Tibial nerve (tissue), 4 donors: Measurements from ENCODE around the gene APP. TPM values are rescaled to one million over a fixed set of nuclear protein-coding genes. Genes with fewer than 3 reads are reported as not detected.
A peak's percentile ranks its signal among the peaks of the same experiment; 100 is the strongest.

ENCODE experiments used
- DNase-seq, 2 donors: peaks; one replicate each; pipeline ENCODE4 v3.0.0-alpha.2; 2019; ENCODE audit warnings: low spot score in 2 of 2
- H3K27ac ChIP-seq, 4 donors: fragments of 200-600 bp; sonication (generic) in 3 of 4; one replicate each; pipeline ENCODE4 v1.5.1; 2017 to 2019; ENCODE audit warnings: mild to moderate bottlenecking in 1 of 4
- H3K27me3 ChIP-seq, 2 donors: fragments of 200-600 bp; sonication (generic) in 1 of 2; one replicate each; pipeline versions ENCODE4 v1.5.1 to v1.6.0; 2017 to 2019
- H3K36me3 ChIP-seq, 3 donors: fragments of 200-600 bp; sonication (generic); one replicate each; pipeline ENCODE4 v1.5.1; 2018 to 2019
- H3K4me1 ChIP-seq, 4 donors: fragments of 200-600 bp; sonication (generic) in 3 of 4; one replicate each; pipeline ENCODE4 v1.5.1; 2017 to 2019
- H3K4me3 ChIP-seq, 4 donors: fragments of 200-600 bp; sonication (generic) in 3 of 4; one replicate each; pipeline ENCODE4 v1.5.1; 2017 to 2019; ENCODE audit warnings: mild to moderate bottlenecking in 1 of 4, moderate library complexity in 1 of 4
- H3K9me3 ChIP-seq, 4 donors: fragments of 200-600 bp; sonication (generic) in 3 of 4; one replicate each; pipeline ENCODE4 v1.5.1; 2017 to 2019
- EP300 ChIP-seq, 2 donors: sonication (generic); formaldehyde crosslinking; IDR thresholded peaks; one replicate each; pipeline ENCODE4 v1.6.1; 2017; ENCODE audit warnings: antibody characterized with exemption in 2 of 2, mild to moderate bottlenecking in 1 of 2
- POLR2A ChIP-seq, 2 donors: fragments of 450-650 bp; IDR thresholded peaks; one replicate each; pipeline ENCODE4 v1.6.1; 2017; ENCODE audit warnings: antibody characterized with exemption in 2 of 2, mild to moderate bottlenecking in 2 of 2, moderate library complexity in 2 of 2
- WGBS, 2 donors: methylation state at CpG; one replicate each; pipeline ENCODE4 v1.1.5; 2018; 5-methylcytosine and 5-hydroxymethylcytosine counted together
- total RNA-seq, 4 donors: library from RNA; depleted of rRNA; stranded (reverse); fragments of >200 nt; gene quantifications; one replicate each; pipeline ENCODE4 v1.1.0, GENCODE V29; 2016
- TF ChIP-seq, protein P1 (sequence below), 5 experiments: fragments of 200-600 bp in 3 of 5; fragments of 450-650 bp in 2 of 5; sonication (generic) in 3 of 5; IDR thresholded peaks; one replicate each; pipeline ENCODE4 v1.5.1; 2016 to 2019; ENCODE audit warnings: antibody characterized with exemption in 5 of 5, mild to moderate bottlenecking in 3 of 5, moderate library complexity in 2 of 5

APP gene
- total RNA-seq, 4 donors from 2014 or later, result 271 to 327 (median 293) TPM

- H3K27me3 ChIP-seq, result no peaks in the 10 kb centered on the region
- TF ChIP-seq, protein P1, sequence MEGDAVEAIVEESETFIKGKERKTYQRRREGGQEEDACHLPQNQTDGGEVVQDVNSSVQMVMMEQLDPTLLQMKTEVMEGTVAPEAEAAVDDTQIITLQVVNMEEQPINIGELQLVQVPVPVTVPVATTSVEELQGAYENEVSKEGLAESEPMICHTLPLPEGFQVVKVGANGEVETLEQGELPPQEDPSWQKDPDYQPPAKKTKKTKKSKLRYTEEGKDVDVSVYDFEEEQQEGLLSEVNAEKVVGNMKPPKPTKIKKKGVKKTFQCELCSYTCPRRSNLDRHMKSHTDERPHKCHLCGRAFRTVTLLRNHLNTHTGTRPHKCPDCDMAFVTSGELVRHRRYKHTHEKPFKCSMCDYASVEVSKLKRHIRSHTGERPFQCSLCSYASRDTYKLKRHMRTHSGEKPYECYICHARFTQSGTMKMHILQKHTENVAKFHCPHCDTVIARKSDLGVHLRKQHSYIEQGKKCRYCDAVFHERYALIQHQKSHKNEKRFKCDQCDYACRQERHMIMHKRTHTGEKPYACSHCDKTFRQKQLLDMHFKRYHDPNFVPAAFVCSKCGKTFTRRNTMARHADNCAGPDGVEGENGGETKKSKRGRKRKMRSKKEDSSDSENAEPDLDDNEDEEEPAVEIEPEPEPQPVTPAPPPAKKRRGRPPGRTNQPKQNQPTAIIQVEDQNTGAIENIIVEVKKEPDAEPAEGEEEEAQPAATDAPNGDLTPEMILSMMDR (IDR thresholded peaks at IDR 0.05), result no peak
- TF ChIP-seq POLR2A (IDR thresholded peaks at IDR 0.05) (no peak), EP300 (IDR thresholded peaks at IDR 0.05) (no peak)
- H3K9me3 ChIP-seq, result no peaks in the 10 kb centered on the region
- WGBS, 2 donors, result 37 to 52% methylated on average over 3 of the region's 3 CpGs
- H3K36me3 ChIP-seq, result no peaks in the 10 kb centered on the region
- no peak overlapping the region for H3K4me3 ChIP-seq
- peaks cover 0 to 46% (median 5%) of the 10 kb centered on the region in 4 donors for H3K4me1 ChIP-seq
- H3K27ac ChIP-seq, result peak overlapping the region in 2 of 4 donors; percentile 31 to 62
- no peak for DNase-seq
Observed at GRCh38 chr21:25931765-25932164, 238.8 kb downstream of the APP start.

- Histone ChIP-seq H3K27ac (peak overlapping the region in 1 of 4 donors; percentile 50), H3K27me3 (no peaks in the 10 kb centered on the region), H3K9me3 (no peaks in the 10 kb centered on the region), H3K4me1 (peaks cover 0 to 58% (median 7%) of the 10 kb centered on the region in 4 donors), H3K36me3 (no peaks in the 10 kb centered on the region), H3K4me3 (no peak overlapping the region)
- DNase-seq, result no peak
- TF ChIP-seq EP300 (IDR thresholded peaks at IDR 0.05) (no peak), POLR2A (IDR thresholded peaks at IDR 0.05) (no peak)
- TF ChIP-seq, protein P1 (IDR thresholded peaks at IDR 0.05), result no peak
- 60 to 75% methylated on average over 9 of the region's 9 CpGs for WGBS, 2 donors
Observed at GRCh38 chr21:25929856-25930520, 240.6 kb downstream of the APP start.

- H3K4me3 ChIP-seq, result no peak overlapping the region
- peak overlapping the region in 3 of 4 donors; percentile 3 to 73 (median 69) for H3K27ac ChIP-seq
- TF ChIP-seq EP300 (IDR thresholded peaks at IDR 0.05), result peak in 1 of 2 donors; percentile 27
- no peak for TF ChIP-seq POLR2A (IDR thresholded peaks at IDR 0.05)
- TF ChIP-seq, protein P1 (IDR thresholded peaks at IDR 0.05), result no peak
- H3K36me3 ChIP-seq, result no peaks in the 10 kb centered on the region
- H3K27me3 ChIP-seq, result no peaks in the 10 kb centered on the region
- no peak for DNase-seq
- 59 to 73% methylated on average over 6 of the region's 6 CpGs for WGBS, 2 donors
- peaks cover 0 to 55% (median 7%) of the 10 kb centered on the region in 4 donors for H3K4me1 ChIP-seq
- H3K9me3 ChIP-seq, result no peaks in the 10 kb centered on the region
Observed at GRCh38 chr21:25927195-25927880, 243.2 kb downstream of the APP start.

- TF ChIP-seq, protein P1 (IDR thresholded peaks at IDR 0.05), result no peak
- TF ChIP-seq EP300 (IDR thresholded peaks at IDR 0.05), result peak; percentile 72 to 92
- WGBS, 2 donors, result 10 to 16% methylated on average over 2 of the region's 2 CpGs
- H3K9me3 ChIP-seq, result no peaks in the 10 kb centered on the region
- H3K36me3 ChIP-seq, result no peaks in the 10 kb centered on the region
- peaks cover 0 to 42% (median 7%) of the 10 kb centered on the region in 4 donors for H3K4me1 ChIP-seq
- H3K27ac ChIP-seq, result peak overlapping the region in 3 of 4 donors; percentile 11 to 73 (median 56)
- H3K4me3 ChIP-seq, result no peak overlapping the region
- no peaks in the 10 kb centered on the region for H3K27me3 ChIP-seq
- no peak for DNase-seq
Observed at GRCh38 chr21:25925936-25926335, 244.6 kb downstream of the APP start.
